ENCODE results near the gene MYO9B.

- TF ChIP-seq POLR2AphosphoS5 (IDR thresholded peaks at IDR 0.05; ENCODE audit: borderline replicate concordance, low read depth, low read length), result no peak
- no peak for TF ChIP-seq EZH2 (IDR thresholded peaks at IDR 0.05)
- TF ChIP-seq FOXP2 (optimal IDR thresholded peaks at IDR 0.05; ENCODE audit: control extremely low read depth, extremely low read length, insufficient read depth), result no peak
Measured at GRCh38 chr19:17206736-17207581, 131.4 kb downstream of the MYO9B start.
